ENCODE results near the gene CBY3.
A peak's percentile ranks its signal among the peaks of the same experiment; 100 is the strongest.
"Not testable (repeated sequence)": the region's sequence is repeated elsewhere in the genome, so short reads cannot be mapped to it uniquely, and the experiment has no call there.

Gene CBY3

DNA sequence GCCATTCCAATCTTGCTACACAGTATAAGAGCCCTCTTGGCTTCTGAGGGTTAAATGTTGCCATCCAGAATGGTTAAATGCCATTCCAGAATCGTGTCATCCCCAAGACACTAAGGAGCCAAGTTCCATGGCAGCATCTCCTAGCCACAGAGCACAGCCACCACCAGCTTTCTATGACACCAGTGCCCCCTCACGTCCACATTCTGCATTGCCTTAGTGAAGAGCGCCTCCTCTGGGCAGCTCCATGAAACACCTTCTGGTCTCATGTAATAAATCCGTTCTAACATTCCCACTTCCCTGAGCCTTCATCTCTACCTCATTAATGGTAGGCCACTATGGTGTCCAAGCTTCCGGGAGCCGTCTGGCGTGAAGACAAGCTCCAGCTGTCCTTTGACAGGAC lies 12.4 kb downstream of the CBY3 start:
- DNase-seq (ENCODE audit: low spot score), result peak; percentile 40

DNA sequence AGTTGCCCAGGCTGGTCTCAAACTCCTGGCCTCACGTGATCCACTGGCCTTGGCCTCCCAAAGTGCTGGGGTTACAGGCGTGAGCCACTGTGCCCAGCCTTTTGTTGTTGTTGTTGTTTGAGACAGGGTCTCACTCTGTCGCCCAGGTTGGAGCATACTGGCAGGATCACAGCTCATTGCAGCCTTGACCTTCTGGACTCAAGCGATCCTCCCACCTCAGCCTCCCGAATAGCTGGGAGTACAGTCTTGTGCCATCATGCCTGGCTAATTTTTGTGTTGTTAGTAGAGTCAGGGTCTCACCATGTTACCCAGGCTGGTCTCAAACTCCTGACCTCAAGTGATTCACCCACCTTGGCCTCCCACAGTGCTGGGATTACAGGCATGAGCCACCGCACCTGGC lies 19.2 kb downstream of the CBY3 start:
- not testable (repeated sequence) for DNase-seq (ENCODE audit: low spot score)

DNA sequence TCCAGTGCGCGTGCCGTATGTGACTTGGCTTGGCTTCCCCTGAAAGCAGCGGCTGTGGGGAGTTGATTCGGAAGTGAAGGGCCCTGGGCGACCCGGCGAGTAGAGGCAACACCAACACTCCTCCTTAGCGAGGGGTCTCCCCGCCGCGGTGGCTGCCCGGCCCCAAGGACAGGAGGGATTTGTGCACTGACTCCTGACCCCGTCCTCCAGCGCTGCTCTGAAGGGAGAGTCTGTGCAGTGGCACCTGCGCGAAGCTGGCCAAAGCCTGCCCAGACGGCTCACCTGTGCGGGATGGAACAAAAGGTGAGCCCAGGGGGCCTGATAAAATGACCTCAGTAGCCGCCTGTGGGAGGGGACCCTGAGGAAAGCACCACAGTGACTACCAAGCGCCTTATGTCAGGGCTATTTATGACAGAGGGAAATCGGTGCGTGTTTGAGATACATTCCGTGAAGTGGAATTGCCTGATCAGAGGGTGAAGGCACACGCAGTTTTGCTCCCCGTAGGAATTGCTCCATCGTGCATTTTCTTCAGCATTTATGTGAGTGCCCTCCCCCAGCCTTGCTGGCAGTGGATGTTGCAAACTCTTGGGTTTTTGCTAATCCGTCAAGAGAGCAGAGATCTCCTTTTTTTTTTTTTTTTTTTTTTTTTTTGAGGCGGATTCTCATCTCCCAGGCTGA lies 22.5 kb downstream of the CBY3 start:
- not testable (repeated sequence) for DNase-seq (ENCODE audit: low spot score)

DNA sequence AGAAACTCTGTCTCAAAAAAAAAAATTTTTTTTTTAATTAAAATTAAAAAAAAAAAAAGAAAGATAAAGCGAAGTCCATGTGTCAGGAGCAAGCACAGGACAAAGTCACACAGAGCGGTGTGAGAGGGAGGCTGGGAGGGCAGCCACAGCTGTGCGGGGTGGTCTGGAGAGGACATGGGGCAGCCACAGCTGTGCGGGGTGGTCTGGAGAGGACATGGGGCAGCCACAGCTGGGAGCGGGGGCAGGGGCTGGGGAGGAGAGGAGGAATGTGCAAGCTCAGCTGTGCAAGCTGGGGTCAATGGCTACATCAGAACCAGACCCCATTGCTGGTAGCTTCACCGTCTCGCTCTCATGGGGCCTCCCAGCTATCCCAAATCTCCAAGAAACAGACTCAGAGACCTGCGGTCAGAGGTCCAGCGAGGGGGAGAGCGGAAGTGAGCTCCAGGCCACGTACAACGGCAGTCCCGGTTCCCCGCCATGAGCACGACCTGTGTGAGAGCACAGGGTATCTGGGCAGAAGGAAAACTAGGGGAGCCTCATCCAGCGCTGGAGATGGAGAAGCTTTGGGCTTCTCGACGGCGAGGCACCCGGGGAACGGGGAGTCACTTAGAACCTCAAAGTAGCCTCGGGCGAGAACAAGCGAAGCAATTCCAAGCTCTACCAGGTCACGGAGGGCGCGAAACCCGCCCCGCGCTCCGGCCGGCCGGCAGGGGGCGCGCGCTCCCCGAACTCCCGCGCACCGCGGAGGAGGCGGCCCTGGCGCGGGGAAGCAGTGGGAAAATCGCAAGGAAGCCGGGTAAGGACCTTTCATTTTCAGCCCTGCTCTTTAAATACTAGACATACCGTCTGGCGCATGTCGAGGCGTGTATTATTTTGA lies 23.3 kb downstream of the CBY3 start:
- not testable (repeated sequence) for DNase-seq (ENCODE audit: low spot score)

DNA sequence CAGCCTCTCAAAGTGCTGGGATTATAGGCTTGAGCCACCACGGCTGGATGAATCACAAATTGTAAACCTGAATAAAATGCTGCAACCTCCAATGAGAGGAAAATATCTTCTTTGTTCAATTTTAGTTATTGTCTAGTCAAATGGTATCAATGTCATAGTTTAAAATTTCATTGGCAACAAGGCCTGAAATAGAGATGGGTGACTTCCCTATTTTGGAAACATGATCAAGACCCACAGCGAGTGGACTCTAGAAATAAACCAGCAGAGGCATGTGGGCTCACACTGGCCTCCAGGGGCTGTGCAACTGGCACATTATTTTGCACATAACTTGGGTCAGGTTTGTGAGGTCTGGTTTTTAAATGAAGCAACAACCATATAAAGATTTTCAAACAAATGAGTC lies 27.7 kb downstream of the CBY3 start:
- not testable (repeated sequence) for DNase-seq (ENCODE audit: low spot score)

DNA sequence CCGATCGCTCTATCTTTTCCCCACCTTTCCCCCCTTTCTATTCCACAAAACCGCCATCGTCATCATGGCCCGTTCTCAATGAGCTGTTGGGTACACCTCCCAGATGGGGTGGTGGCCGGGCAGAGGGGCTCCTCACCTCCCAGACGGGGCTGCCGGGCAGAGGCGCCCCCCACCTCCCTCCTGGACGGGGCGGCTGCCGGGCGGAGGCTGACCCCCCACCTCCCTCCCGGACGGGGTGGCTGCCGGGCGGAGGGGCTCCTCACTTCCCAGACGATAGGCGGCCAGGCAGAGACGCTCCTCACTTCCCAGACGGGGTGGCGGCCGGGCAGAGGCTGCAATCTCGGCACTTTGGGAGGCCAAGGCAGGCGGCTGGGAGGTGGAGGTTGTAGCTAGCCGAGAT lies 30.6 kb downstream of the CBY3 start:
- DNase-seq (ENCODE audit: low spot score), result not testable (repeated sequence)

DNA sequence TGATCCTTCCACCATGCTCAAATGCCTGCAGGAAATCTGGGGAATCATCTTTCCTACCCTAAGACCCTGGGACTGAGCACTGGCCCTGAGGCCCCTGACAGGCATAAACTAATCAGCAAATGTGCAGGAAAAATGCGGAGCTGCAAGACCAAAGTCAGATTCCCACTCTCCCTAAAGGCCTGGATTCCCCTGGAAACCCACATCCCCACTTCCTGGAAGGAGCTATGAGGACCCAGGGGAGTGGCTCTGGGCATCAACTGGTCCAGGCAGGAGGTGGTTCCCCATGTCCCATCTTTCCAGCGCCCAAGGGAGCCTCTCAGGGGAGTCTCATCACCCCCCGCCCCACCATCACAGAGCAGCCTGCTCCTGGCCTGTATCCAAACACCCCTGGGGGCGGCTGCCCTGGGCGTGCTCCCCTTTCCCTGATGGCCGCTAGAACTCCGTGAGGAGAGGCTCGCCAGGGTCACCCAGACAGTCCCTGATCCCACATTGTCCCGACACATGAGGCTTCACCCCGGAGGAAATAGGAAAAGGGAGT lies 31.6 kb downstream of the CBY3 start:
- DNase-seq (ENCODE audit: low spot score), result not testable (repeated sequence)

DNA sequence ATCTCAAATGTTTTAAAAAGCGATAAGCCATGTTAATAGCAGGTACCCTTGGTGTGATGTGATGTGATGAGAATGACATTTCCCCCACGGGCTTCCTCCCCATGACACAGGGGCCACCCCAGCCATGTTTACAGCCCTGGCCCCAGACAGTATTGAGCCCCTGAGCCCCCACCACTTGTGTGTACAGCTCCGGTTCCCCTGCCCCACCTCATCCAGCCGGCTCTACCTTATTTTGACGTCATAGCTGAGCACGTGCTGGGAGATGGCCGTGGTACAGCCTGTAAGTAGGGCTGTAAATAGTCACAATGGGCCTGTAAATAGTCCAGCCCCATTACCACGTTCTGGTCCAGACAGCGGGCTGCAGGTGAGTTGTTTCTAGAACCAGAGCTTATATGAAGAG lies 32.4 kb downstream of the CBY3 start:
- no peak for DNase-seq (ENCODE audit: low spot score)

DNA sequence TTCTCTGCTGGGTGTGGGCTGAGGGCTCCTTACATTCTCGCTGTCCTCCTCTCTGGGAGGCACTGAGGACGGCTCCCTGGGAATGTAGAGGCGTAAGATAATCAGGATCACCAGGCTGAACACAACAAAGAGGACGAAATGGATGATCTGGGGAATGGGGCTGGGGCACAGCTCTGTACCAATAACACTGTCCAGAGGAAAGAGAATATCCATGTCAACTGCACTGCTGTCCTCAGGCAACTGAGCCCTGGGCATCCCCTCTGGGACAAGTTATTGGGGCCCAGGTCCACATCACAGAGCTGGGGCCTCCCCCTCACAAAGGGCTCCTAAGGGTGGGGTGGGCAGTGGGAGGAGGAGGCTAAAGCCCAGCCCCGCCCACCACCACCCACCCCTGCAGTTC lies 36.1 kb downstream of the CBY3 start:
- DNase-seq (ENCODE audit: low spot score), result not testable (repeated sequence)

DNA sequence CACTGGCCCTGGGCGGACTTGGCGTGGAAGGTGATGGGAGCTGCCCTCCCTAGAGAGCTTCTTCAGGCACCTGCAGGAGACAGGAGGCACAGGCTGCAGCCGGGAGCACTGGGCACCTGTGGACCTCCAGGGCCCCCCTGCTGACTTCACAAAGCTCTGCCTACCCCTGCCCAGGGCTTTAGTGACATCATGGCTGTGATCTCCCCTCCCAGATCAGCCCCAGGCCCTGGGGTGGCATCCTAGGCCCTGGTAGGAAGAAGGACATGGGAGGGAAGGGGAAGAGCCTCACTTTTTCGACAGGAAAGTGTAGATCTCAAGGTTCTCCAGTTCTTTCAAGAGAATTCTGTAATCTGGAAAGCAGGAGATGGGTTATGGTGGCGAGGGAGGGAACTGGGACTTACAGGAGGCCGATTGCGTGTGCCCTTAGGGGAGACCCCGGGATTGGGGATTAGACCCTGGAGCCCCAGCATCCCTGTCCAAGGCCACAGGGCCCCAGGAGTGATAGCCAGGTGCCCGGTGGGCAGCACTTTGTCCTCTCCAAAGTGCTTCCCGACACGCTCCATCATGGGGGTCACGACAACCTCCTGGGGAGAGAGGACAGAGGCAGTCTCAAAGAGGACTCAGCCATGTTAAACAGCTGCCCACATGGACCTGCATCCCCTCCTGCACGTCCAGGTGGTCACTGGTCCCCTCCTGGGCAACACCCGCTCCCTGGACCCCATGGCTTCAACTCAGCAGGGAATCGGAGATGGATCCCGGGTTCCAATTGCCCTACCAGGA lies 37.5 kb downstream of the CBY3 start:
- DNase-seq (ENCODE audit: low spot score), result not testable (repeated sequence)

DNA sequence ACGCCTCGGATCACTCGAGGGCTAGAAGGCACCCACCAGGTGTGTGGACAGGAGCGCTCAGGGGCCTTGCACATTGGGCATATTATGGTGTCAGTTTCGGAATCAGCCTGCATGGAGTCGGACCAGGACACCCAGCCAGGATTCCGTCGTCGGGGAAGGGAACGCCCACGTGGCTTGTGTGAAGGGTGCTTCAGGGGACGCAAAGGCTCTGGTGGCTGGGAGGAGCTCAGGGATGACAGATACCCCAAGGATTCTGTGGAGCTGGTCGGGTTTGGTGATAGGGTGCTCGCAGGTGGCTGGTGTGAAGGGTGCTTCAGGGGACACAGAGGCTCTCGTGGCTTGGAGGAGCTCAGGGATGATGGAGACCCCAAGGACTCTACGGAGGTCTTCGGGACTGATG lies 38.2 kb downstream of the CBY3 start:
- DNase-seq (ENCODE audit: low spot score), result not testable (repeated sequence)

DNA sequence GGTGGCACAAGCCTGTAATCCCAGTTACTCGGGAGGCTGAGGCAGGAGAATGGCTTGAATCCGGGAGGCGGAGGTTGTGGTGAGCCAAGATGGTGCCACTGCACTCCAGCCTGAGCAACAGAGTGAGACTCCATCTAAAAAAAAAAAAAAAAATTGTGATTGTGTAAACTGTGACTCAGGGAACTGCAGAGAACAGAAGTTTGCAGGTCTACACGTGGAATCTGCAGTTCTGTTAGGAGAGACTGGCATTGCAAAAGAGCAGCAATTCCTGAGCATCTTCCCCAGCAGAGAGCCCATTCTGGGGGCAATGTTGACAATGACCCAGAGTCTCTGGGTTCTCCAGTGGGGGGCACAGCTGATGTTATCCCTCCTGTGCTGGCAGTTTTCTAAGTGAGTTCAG lies 39.1 kb downstream of the CBY3 start:
- DNase-seq (ENCODE audit: low spot score), result not testable (repeated sequence)

DNA sequence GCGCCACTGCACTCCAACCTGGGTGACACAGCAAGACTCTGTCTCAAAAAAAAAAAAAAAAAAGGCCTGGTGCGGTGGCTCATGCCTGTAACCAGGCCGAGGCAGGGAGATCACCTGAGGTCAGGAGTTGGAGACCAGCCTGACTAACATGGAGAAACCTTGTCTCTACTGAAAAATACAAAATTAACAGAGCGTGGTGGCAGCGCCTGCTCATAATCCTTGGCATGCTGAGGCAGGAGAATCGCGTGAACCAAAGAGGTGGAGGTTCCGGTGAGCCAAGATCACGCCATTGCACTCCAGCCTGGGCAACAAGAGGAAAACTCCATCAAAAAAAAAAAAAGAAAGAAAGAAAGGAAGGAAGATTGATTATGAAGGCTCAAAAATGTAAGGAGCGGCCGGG lies 41.5 kb downstream of the CBY3 start:
- not testable (repeated sequence) for DNase-seq (ENCODE audit: low spot score)

DNA sequence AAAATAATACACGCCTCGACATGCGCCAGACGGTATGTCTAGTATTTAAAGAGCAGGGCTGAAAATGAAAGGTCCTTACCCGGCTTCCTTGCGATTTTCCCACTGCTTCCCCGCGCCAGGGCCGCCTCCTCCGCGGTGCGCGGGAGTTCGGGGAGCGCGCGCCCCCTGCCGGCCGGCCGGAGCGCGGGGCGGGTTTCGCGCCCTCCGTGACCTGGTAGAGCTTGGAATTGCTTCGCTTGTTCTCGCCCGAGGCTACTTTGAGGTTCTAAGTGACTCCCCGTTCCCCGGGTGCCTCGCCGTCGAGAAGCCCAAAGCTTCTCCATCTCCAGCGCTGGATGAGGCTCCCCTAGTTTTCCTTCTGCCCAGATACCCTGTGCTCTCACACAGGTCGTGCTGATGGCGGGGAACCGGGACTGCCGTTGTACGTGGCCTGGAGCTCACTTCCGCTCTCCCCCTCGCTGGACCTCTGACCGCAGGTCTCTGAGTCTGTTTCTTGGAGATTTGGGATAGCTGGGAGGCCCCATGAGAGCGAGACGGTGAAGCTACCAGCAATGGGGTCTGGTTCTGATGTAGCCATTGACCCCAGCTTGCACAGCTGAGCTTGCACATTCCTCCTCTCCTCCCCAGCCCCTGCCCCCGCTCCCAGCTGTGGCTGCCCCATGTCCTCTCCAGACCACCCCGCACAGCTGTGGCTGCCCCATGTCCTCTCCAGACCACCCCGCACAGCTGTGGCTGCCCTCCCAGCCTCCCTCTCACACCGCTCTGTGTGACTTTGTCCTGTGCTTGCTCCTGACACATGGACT lies 46.3 kb downstream of the CBY3 start:
- not testable (repeated sequence) for DNase-seq (ENCODE audit: low spot score)

DNA sequence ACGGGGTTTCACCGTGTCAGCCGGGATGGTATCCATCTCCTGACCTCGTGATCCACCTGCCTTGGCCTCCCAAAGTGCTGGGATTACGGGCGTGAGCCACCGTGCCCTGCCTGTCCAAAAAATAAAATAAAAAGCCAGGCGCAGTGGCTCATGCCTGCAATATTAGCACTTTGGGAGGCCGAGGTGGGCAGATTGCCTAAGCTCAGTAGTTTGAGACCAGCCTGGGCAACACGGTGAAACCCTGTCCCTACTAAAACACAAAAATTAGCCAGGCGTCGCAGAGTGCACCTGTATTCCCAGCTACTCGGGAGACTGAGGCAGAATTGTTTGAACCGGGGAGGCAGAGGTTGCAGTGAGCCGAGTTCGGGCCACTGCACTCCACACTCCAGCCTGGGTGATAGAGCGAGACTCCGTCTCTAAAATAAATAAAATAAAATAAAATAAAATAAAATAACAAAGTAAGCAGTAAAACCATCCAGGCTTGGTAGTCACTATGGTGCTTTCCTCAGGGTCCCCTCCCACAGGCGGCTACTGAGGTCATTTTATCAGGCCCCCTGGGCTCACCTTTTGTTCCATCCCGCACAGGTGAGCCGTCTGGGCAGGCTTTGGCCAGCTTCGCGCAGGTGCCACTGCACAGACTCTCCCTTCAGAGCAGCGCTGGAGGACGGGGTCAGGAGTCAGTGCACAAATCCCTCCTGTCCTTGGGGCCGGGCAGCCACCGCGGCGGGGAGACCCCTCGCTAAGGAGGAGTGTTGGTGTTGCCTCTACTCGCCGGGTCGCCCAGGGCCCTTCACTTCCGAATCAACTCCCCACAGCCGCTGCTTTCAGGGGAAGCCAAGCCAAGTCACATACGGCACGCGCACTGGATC lies 47.1 kb downstream of the CBY3 start:
- DNase-seq (ENCODE audit: low spot score), result not testable (repeated sequence)

Data from CD4-positive, alpha-beta T cell treated with Interleukin-15 for 4 hours (primary cell).